Neural crest cell (in vitro differentiated cells): ENCODE results near the gene GPC4. TPM values are rescaled to one million over a fixed set of nuclear protein-coding genes. Genes with fewer than 3 reads are reported as not detected.

Experiments used
- DNase-seq: peaks from one replicate; pipeline ENCODE4 v3.0.0; 2021; ENCODE audit warnings: low read depth, mixed read lengths, low spot score
- H3K27ac Mint-ChIP-seq: one replicate; pipeline ENCODE4 v1.8.0; 2021; ENCODE audit warnings: mild to moderate bottlenecking, mixed read lengths; ENCODE audit not compliant: unreplicated experiment
- H3K27me3 Mint-ChIP-seq: 2 replicates; pipeline ENCODE4 v1.8.0; 2021; ENCODE audit warnings: low read depth, mild to moderate bottlenecking, mixed read lengths
- H3K36me3 Mint-ChIP-seq: 2 replicates; pipeline ENCODE4 v1.8.0; 2021; ENCODE audit warnings: low read depth, mild to moderate bottlenecking, mixed read lengths
- H3K4me1 Mint-ChIP-seq: 2 replicates; pipeline ENCODE4 v1.8.0; 2021; ENCODE audit warnings: mixed read lengths
- H3K4me3 Mint-ChIP-seq: one replicate; pipeline ENCODE4 v1.8.0; 2021; ENCODE audit warnings: mild to moderate bottlenecking, mixed read lengths
- H3K9me3 Mint-ChIP-seq: 2 replicates; pipeline ENCODE4 v1.8.0; 2021; ENCODE audit warnings: mixed read lengths
- total RNA-seq: library from RNA; stranded (reverse); gene quantifications from 2 replicates; pipeline ENCODE4 v1.2.1, GENCODE V29; 2021
- TF ChIP-seq, protein P1 (sequence below): fragments of 200-600 bp; sonication (generic); conservative IDR thresholded peaks from 2 replicates; pipeline ENCODE4 v1.5.0; 2021; ENCODE audit warnings: antibody characterized with exemption, mild to moderate bottlenecking

The GPC4 gene
- total RNA-seq, 1 donor from 2014 or later = 22.3 TPM

GRCh38 chrX:133389975-133390374, 25.3 kb downstream of the GPC4 start:
- Mint-ChIP-seq H3K27me3 (no peaks in the 10 kb centered on the region), H3K4me3 (no peak overlapping the region), H3K36me3 (no peaks in the 10 kb centered on the region), H3K4me1 (peaks cover 63% of the 10 kb centered on the region), H3K27ac (peak overlapping the region; percentile 2), H3K9me3 (no peaks in the 10 kb centered on the region)
- TF ChIP-seq, protein P1, sequence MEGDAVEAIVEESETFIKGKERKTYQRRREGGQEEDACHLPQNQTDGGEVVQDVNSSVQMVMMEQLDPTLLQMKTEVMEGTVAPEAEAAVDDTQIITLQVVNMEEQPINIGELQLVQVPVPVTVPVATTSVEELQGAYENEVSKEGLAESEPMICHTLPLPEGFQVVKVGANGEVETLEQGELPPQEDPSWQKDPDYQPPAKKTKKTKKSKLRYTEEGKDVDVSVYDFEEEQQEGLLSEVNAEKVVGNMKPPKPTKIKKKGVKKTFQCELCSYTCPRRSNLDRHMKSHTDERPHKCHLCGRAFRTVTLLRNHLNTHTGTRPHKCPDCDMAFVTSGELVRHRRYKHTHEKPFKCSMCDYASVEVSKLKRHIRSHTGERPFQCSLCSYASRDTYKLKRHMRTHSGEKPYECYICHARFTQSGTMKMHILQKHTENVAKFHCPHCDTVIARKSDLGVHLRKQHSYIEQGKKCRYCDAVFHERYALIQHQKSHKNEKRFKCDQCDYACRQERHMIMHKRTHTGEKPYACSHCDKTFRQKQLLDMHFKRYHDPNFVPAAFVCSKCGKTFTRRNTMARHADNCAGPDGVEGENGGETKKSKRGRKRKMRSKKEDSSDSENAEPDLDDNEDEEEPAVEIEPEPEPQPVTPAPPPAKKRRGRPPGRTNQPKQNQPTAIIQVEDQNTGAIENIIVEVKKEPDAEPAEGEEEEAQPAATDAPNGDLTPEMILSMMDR = no peak
- DNase-seq = no peak

GRCh38 chrX:133384454-133384853, 30.8 kb downstream of the GPC4 start:
- no peak overlapping the region for H3K27ac Mint-ChIP-seq
- H3K4me1 Mint-ChIP-seq = peaks cover 44% of the 10 kb centered on the region
- no peaks in the 10 kb centered on the region for H3K9me3 Mint-ChIP-seq
- H3K4me3 Mint-ChIP-seq = no peak overlapping the region
- TF ChIP-seq, protein P1 = no peak
- H3K36me3 Mint-ChIP-seq = no peaks in the 10 kb centered on the region
- H3K27me3 Mint-ChIP-seq = no peaks in the 10 kb centered on the region
- DNase-seq = no peak

DNA sequence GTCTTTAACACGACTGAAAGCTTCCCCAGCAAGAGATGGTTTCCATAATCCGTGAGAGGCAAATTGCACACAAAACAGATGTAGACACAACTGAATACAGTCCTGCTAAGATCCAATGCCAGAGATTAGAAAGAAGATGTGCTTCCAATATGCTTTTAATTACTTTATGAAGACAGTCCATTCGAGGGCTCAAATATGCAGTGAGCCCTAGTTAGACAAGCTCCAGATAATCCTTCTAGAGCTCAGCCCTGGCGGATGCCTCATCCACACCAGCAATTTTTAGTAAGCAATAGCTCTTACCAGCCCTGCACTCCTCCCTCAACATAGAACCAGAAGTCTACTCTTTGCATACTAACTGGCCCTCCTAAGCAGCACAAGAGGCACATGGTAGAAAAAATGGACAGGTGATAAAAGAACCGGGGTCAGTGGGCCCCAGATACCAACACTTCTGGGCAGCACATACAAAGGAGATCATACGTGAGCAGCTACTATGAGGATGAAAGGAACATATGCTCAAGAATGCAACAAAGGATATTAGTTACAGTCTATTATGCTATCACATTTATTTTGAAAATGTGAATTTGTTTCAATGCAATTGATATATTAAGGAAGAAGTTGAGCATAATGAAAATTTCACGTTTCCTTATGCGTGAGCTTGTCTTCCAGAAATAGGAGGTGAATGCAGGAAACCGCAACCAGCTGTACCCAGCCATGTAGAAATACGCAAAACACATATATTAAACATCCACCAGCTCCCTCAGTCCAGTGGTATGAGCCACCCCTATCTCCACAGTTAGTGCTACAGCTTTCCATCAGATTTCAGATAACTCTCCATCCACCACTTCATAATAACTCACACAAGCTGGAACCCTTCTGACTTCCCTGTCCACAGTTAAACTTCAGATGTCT, 34.3 kb downstream of the GPC4 start:
- Mint-ChIP-seq H3K36me3 (no peaks in the 10 kb centered on the region), H3K27me3 (no peaks in the 10 kb centered on the region), H3K4me1 (peaks cover 39% of the 10 kb centered on the region), H3K4me3 (no peak overlapping the region), H3K9me3 (no peaks in the 10 kb centered on the region), H3K27ac (peak overlapping the region; percentile 9)
- DNase-seq = no peak
- TF ChIP-seq, protein P1 = no peak

DNA sequence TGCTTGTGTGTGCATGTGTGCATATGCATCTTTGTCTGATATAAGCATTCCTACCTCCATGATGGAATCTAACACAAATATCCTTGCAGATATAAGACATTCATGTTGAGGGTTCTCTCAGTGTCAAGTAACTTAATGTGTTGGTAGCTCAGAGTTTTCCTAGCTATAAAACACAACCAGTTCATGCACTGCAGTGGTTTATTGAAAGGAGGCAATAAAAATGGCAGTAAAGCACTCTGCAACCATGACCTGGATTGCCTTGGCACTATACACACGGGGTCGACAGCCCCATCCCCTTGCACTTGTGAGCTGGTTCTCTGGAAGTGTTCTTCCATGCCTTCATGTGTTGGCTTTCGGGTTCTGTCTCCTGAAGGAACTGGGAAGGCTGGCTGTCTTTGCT, 38.9 kb downstream of the GPC4 start:
- Mint-ChIP-seq H3K9me3 (no peaks in the 10 kb centered on the region), H3K36me3 (no peaks in the 10 kb centered on the region), H3K27ac (no peak overlapping the region), H3K27me3 (no peaks in the 10 kb centered on the region), H3K4me3 (no peak overlapping the region), H3K4me1 (peaks cover 37% of the 10 kb centered on the region)
- DNase-seq = no peak
- TF ChIP-seq, protein P1 = no peak

GRCh38 chrX:133375615-133376340, 39.5 kb downstream of the GPC4 start:
- Mint-ChIP-seq H3K36me3 (no peaks in the 10 kb centered on the region), H3K27ac (peak overlapping the region; percentile 11), H3K4me3 (no peak overlapping the region), H3K27me3 (no peaks in the 10 kb centered on the region), H3K9me3 (no peaks in the 10 kb centered on the region), H3K4me1 (peaks cover 38% of the 10 kb centered on the region)
- TF ChIP-seq, protein P1 = no peak
- no peak for DNase-seq
